ENCODE measurements around the gene GALNT13.

Gene GALNT13

GRCh38 chr2:154267983-154268382, 396.3 kb downstream of the GALNT13 start:
- WGBS, 2 donors (ENCODE audit: extremely low coverage in 2 of 2, insufficient read length in 2 of 2, insufficient replicate concordance in 1 of 2): no CpG with 5 or more reads among the region's 2 CpGs
- Histone ChIP-seq H3K23ac (ENCODE audit: low read depth, low read length, poor library complexity) (no peak overlapping the region), H3K14ac (ENCODE audit: low read length) (no peak overlapping the region), H3K27ac (replicated peaks; ENCODE audit: low read length) (no peak overlapping the region), H3K18ac (ENCODE audit: low read length) (no peak overlapping the region), H3K9ac (ENCODE audit: low read depth, low read length, poor library complexity) (no peak overlapping the region), H2BK120ac (ENCODE audit: low read depth, low read length) (no peak overlapping the region), H3K4me1 (ENCODE audit: control insufficient read depth in 2 of 2, insufficient read depth in 1 of 2, low read depth in 1 of 2, low read length in 2 of 2) (no peaks in the 10 kb centered on the region), H3K4me2 (ENCODE audit: insufficient read depth, low read length, poor library complexity, severe bottlenecking) (no peak overlapping the region), H2AFZ (ENCODE audit: low read length) (no peak overlapping the region), H3K27me3 (ENCODE audit: control insufficient read depth in 3 of 3, insufficient read depth in 3 of 3, low read depth in 1 of 3, low read length in 3 of 3) (no peaks in the 10 kb centered on the region), H2BK12ac (ENCODE audit: low read length) (no peak overlapping the region), H2AK5ac (ENCODE audit: low read depth, low read length) (no peak overlapping the region), H3K79me1 (ENCODE audit: low read depth, low read length) (no peaks in the 10 kb centered on the region), H3K4me3 (ENCODE audit: low read length in 2 of 2) (no peak overlapping the region), H2BK15ac (ENCODE audit: low read length) (no peak overlapping the region), H2BK5ac (ENCODE audit: low read length) (no peak overlapping the region), H4K91ac (ENCODE audit: low read depth, low read length, poor library complexity) (no peak overlapping the region), H4K8ac (ENCODE audit: low read depth, low read length) (no peak overlapping the region), H3K4ac (ENCODE audit: low read length) (no peak overlapping the region), H3K36me3 (replicated peaks in 1 of 2; ENCODE audit: control insufficient read depth in 2 of 2, insufficient read depth in 2 of 2, low read length in 2 of 2) (no peaks in the 10 kb centered on the region), H3K9me3 (replicated peaks in 1 of 2; ENCODE audit: control insufficient read depth in 2 of 2, insufficient read depth in 1 of 2, low read depth in 1 of 2, low read length in 2 of 2) (no peaks in the 10 kb centered on the region)
- no peak for DNase-seq (ENCODE audit: low spot score)

DNA sequence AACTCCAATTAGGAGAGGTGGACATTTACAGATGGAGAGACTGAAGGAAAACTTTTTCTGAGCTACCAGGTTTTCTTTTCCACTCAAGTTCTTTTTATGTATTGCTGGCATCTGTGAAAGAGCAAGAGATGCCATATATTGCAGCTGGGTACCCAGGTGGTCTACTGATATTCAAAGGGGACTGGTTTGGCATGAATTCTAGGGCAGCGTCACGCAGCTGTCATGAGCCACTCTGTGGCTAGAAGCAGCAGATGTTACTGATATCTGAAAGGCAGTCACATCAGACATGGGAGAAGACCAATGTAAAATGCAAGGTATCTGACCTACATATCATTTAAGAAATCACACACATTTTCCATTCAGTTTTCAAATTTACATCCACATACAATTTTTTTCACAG, 408.8 kb downstream of the GALNT13 start:
- Histone ChIP-seq H3K36me3 (replicated peaks in 1 of 2; ENCODE audit: control insufficient read depth in 2 of 2, insufficient read depth in 2 of 2, low read length in 2 of 2) (no peaks in the 10 kb centered on the region), H4K8ac (ENCODE audit: low read depth, low read length) (no peak overlapping the region), H3K27ac (replicated peaks; ENCODE audit: low read length) (no peak overlapping the region), H2BK12ac (ENCODE audit: low read length) (no peak overlapping the region), H3K23ac (ENCODE audit: low read depth, low read length, poor library complexity) (no peak overlapping the region), H3K9ac (ENCODE audit: low read depth, low read length, poor library complexity) (no peak overlapping the region), H3K4me1 (ENCODE audit: control insufficient read depth in 2 of 2, insufficient read depth in 1 of 2, low read depth in 1 of 2, low read length in 2 of 2) (no peaks in the 10 kb centered on the region), H2AK5ac (ENCODE audit: low read depth, low read length) (no peak overlapping the region), H3K4me3 (ENCODE audit: low read length in 2 of 2) (no peak overlapping the region), H3K27me3 (ENCODE audit: control insufficient read depth in 3 of 3, insufficient read depth in 3 of 3, low read depth in 1 of 3, low read length in 3 of 3) (no peaks in the 10 kb centered on the region), H3K14ac (ENCODE audit: low read length) (no peak overlapping the region), H4K91ac (ENCODE audit: low read depth, low read length, poor library complexity) (no peak overlapping the region), H2AFZ (ENCODE audit: low read length) (no peak overlapping the region), H3K4me2 (ENCODE audit: insufficient read depth, low read length, poor library complexity, severe bottlenecking) (no peak overlapping the region), H2BK120ac (ENCODE audit: low read depth, low read length) (no peak overlapping the region), H3K9me3 (replicated peaks in 1 of 2; ENCODE audit: control insufficient read depth in 2 of 2, insufficient read depth in 1 of 2, low read depth in 1 of 2, low read length in 2 of 2) (peaks cover 4% of the 10 kb centered on the region in 2 donors), H2BK15ac (ENCODE audit: low read length) (no peak overlapping the region), H2BK5ac (ENCODE audit: low read length) (no peak overlapping the region), H3K4ac (ENCODE audit: low read length) (no peak overlapping the region), H3K18ac (ENCODE audit: low read length) (no peak overlapping the region), H3K79me1 (ENCODE audit: low read depth, low read length) (no peaks in the 10 kb centered on the region)
- no CpG with 5 or more reads among the region's 2 CpGs for WGBS, 2 donors (ENCODE audit: extremely low coverage in 2 of 2, insufficient read length in 2 of 2, insufficient replicate concordance in 1 of 2)
- DNase-seq (ENCODE audit: low spot score): no peak

- Histone ChIP-seq H4K8ac (ENCODE audit: low read depth, low read length) (no peak overlapping the region), H2BK120ac (ENCODE audit: low read depth, low read length) (no peak overlapping the region), H2BK12ac (ENCODE audit: low read length) (no peak overlapping the region), H3K4me2 (ENCODE audit: insufficient read depth, low read length, poor library complexity, severe bottlenecking) (no peak overlapping the region), H4K91ac (ENCODE audit: low read depth, low read length, poor library complexity) (no peak overlapping the region), H3K27me3 (ENCODE audit: control insufficient read depth in 3 of 3, insufficient read depth in 3 of 3, low read depth in 1 of 3, low read length in 3 of 3) (no peaks in the 10 kb centered on the region), H3K27ac (replicated peaks; ENCODE audit: low read length) (no peak overlapping the region), H2BK5ac (ENCODE audit: low read length) (no peak overlapping the region), H3K4me3 (ENCODE audit: low read length in 2 of 2) (no peak overlapping the region), H3K79me1 (ENCODE audit: low read depth, low read length) (no peaks in the 10 kb centered on the region), H3K9ac (ENCODE audit: low read depth, low read length, poor library complexity) (no peak overlapping the region), H3K14ac (ENCODE audit: low read length) (no peak overlapping the region), H2AK5ac (ENCODE audit: low read depth, low read length) (no peak overlapping the region), H3K4me1 (ENCODE audit: control insufficient read depth in 2 of 2, insufficient read depth in 1 of 2, low read depth in 1 of 2, low read length in 2 of 2) (no peaks in the 10 kb centered on the region), H2AFZ (ENCODE audit: low read length) (no peak overlapping the region), H3K4ac (ENCODE audit: low read length) (no peak overlapping the region), H2BK15ac (ENCODE audit: low read length) (no peak overlapping the region), H3K23ac (ENCODE audit: low read depth, low read length, poor library complexity) (no peak overlapping the region), H3K18ac (ENCODE audit: low read length) (no peak overlapping the region), H3K36me3 (replicated peaks in 1 of 2; ENCODE audit: control insufficient read depth in 2 of 2, insufficient read depth in 2 of 2, low read length in 2 of 2) (no peaks in the 10 kb centered on the region), H3K9me3 (replicated peaks in 1 of 2; ENCODE audit: control insufficient read depth in 2 of 2, insufficient read depth in 1 of 2, low read depth in 1 of 2, low read length in 2 of 2) (peaks cover 3 to 8% of the 10 kb centered on the region in 2 donors)
- DNase-seq (ENCODE audit: low spot score): no peak
- WGBS, 2 donors (ENCODE audit: extremely low coverage in 2 of 2, insufficient read length in 2 of 2, insufficient replicate concordance in 1 of 2): no CpG with 5 or more reads among the region's 1 CpG
These were observed 418.1 kb downstream of the GALNT13 start for GRCh38 chr2:154289870-154290269.

DNA sequence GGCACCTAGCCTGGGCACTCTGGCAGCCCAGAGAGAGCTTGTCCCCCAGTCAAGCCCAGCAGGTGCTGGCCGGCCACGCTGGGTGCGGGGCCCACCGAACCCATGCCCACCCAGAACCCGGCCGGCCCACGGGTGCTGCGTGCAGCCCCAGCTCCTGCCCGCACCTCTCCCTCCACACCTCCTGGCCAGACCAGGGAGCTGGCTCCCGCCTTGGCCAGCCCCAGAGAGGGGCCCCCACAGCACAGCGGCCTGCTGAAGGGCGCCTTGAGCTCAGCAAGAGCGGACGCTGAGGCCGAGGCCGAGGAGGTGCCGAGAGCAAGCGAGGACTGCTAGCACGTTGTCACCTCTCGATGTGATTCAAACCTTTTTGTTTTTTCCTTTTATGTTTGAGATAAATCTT, 419.8 kb downstream of the GALNT13 start:
- Histone ChIP-seq H4K91ac (ENCODE audit: low read depth, low read length, poor library complexity) (no peak overlapping the region), H3K4me2 (ENCODE audit: insufficient read depth, low read length, poor library complexity, severe bottlenecking) (no peak overlapping the region), H2AFZ (ENCODE audit: low read length) (no peak overlapping the region), H3K4me1 (ENCODE audit: control insufficient read depth in 2 of 2, insufficient read depth in 1 of 2, low read depth in 1 of 2, low read length in 2 of 2) (no peaks in the 10 kb centered on the region), H3K9me3 (replicated peaks in 1 of 2; ENCODE audit: control insufficient read depth in 2 of 2, insufficient read depth in 1 of 2, low read depth in 1 of 2, low read length in 2 of 2) (peaks cover 3 to 8% of the 10 kb centered on the region in 2 donors), H3K27ac (replicated peaks; ENCODE audit: low read length) (no peak overlapping the region), H2BK12ac (ENCODE audit: low read length) (no peak overlapping the region), H2BK120ac (ENCODE audit: low read depth, low read length) (no peak overlapping the region), H4K8ac (ENCODE audit: low read depth, low read length) (no peak overlapping the region), H2BK15ac (ENCODE audit: low read length) (no peak overlapping the region), H2BK5ac (ENCODE audit: low read length) (no peak overlapping the region), H3K18ac (ENCODE audit: low read length) (no peak overlapping the region), H2AK5ac (ENCODE audit: low read depth, low read length) (no peak overlapping the region), H3K36me3 (replicated peaks in 1 of 2; ENCODE audit: control insufficient read depth in 2 of 2, insufficient read depth in 2 of 2, low read length in 2 of 2) (no peaks in the 10 kb centered on the region), H3K79me1 (ENCODE audit: low read depth, low read length) (no peaks in the 10 kb centered on the region), H3K4ac (ENCODE audit: low read length) (no peak overlapping the region), H3K9ac (ENCODE audit: low read depth, low read length, poor library complexity) (no peak overlapping the region), H3K27me3 (ENCODE audit: control insufficient read depth in 3 of 3, insufficient read depth in 3 of 3, low read depth in 1 of 3, low read length in 3 of 3) (no peaks in the 10 kb centered on the region), H3K14ac (ENCODE audit: low read length) (no peak overlapping the region), H3K23ac (ENCODE audit: low read depth, low read length, poor library complexity) (no peak overlapping the region), H3K4me3 (ENCODE audit: low read length in 2 of 2) (no peak overlapping the region)
- no CpG with 5 or more reads among the region's 20 CpGs for WGBS, 2 donors (ENCODE audit: extremely low coverage in 2 of 2, insufficient read length in 2 of 2, insufficient replicate concordance in 1 of 2)
- no peak for DNase-seq (ENCODE audit: low spot score)
